Gastrocnemius medialis (tissue), 4 donors: ENCODE results near the gene FBXO42.

Experiments
- CTCF ChIP-seq, 5 experiments: fragments of 450-650 bp in 3 of 5; fragments of 200-600 bp in 2 of 5; sonication (generic) in 2 of 5; IDR thresholded peaks in 4 of 5; conservative IDR thresholded peaks in 1 of 5; 1 replicate in 4 of 5; 2 replicates in 1 of 5; pipeline ENCODE4 v1.5.1; 2016 to 2019; ENCODE audit warnings: antibody characterized with exemption in 5 of 5, mild to moderate bottlenecking in 3 of 5, moderate library complexity in 3 of 5
- POLR2A ChIP-seq, 2 donors: fragments of 450-650 bp; IDR thresholded peaks; one replicate each; pipeline ENCODE4 v1.6.1; 2017; ENCODE audit warnings: antibody characterized with exemption in 2 of 2, mild to moderate bottlenecking in 2 of 2, moderate library complexity in 2 of 2

- TF ChIP-seq CTCF (IDR thresholded peaks at IDR 0.05 in 4 of 5, conservative IDR thresholded peaks at IDR 0.05 in 1 of 5) (no peak), POLR2A (IDR thresholded peaks at IDR 0.05) (no peak)
These were observed 11.6 kb downstream of the FBXO42 start for GRCh38 chr1:16340673-16341072.
